HCT116 (cell line): ENCODE data around the gene TTC36. TPM values are rescaled to one million over a fixed set of nuclear protein-coding genes. Genes with fewer than 3 reads are reported as not detected.

Experiments used
- ATAC-seq: fragments of 200-7000 bp; cut with Tn5 transposase; 2 replicates; pipeline ENCODE4 v1.9.1; 2020; ENCODE audit warnings: mild to moderate bottlenecking, moderate library complexity
- BruUV-seq: library from RNA; stranded (reverse); fragments of 400-500 nt; replicated peaks from 2 replicates; lab custom pipeline; 2021; lab: Mats Ljungman, UMichigan
- CTCF ChIA-PET: fragments of 300-600 bp; sonication (Branson Sonifier 250); formaldehyde crosslinking; loops from one replicate; lab custom pipeline; 2021; ENCODE audit warnings: antibody characterized with exemption; lab: Charles Lee
- POLR2A ChIA-PET: fragments of 300-600, 350-600 bp; sonication (Branson Sonifier 250); formaldehyde crosslinking; loops from one replicate; lab custom pipeline; 2021; ENCODE audit warnings: antibody characterized with exemption; lab: Charles Lee
- RAD21 ChIA-PET, 2 experiments: fragments of 300-600 bp; sonication (Branson Sonifier 250); formaldehyde crosslinking; loops; one replicate each; lab custom pipeline; 2023; ENCODE audit warnings: low total read pairs in 2 of 2; ENCODE audit not compliant: uncharacterized antibody in 2 of 2, unreplicated experiment in 2 of 2, low non-redundant PET in 1 of 2; lab: Charles Lee
- DNase-seq: peaks from one replicate; pipeline ENCODE4 v3.0.0-alpha.2; 2010; ENCODE audit warnings: low read depth, low spot score
- H2AFZ ChIP-seq: fragments of 200-600 bp; shearing (Covaris generic), sonication (generic); 2 replicates; pipeline ENCODE4 v1.6.1; 2017; ENCODE audit warnings: low read depth, mixed run types, mixed read lengths, antibody characterized with exemption, low read length; ENCODE audit not compliant: poor library complexity, severe bottlenecking
- H3K27ac ChIP-seq: 2 replicates; pipeline ENCODE4 v1.5.1; 2012; ENCODE audit warnings: low read depth, low read length
- H3K27me3 ChIP-seq: fragments of 200-600 bp; sonication (generic); 2 replicates; pipeline ENCODE4 v1.6.1; 2016; ENCODE audit warnings: mixed run types, low read length, mixed read lengths; ENCODE audit not compliant: insufficient read depth
- H3K36me3 ChIP-seq, 2 experiments: fragments of 200-500 bp in 1 of 2; fragments of 200-600 bp in 1 of 2; sonication (Bioruptor generic) in 1 of 2; sonication (generic) in 1 of 2; 2 replicates each; pipeline versions ENCODE4 v1.5.1 to v1.6.1; 2014 to 2016; ENCODE audit warnings: low read length in 2 of 2, inconsistent platforms in 1 of 2, mixed read lengths in 1 of 2, mixed run types in 1 of 2; ENCODE audit not compliant: insufficient read depth in 2 of 2, control insufficient read depth in 1 of 2
- H3K4me1 ChIP-seq, 2 experiments: fragments of 200-600 bp in 1 of 2; sonication (generic) in 1 of 2; 2 replicates each; pipeline versions ENCODE4 v1.5.1 to v1.6.1; 2012 to 2017; ENCODE audit warnings: low read length in 2 of 2, inconsistent platforms in 1 of 2, mild to moderate bottlenecking in 1 of 2, mixed read lengths in 1 of 2, mixed run types in 1 of 2, moderate library complexity in 1 of 2; ENCODE audit not compliant: insufficient read depth in 2 of 2, control insufficient read depth in 1 of 2
- H3K4me2 ChIP-seq: fragments of 200-600 bp; sonication (generic); 2 replicates; pipeline ENCODE4 v1.6.1; 2017; ENCODE audit warnings: mixed run types, low read length, mixed read lengths
- H3K4me3 ChIP-seq, 2 experiments: fragments of 200-600 bp in 1 of 2; sonication (generic) in 1 of 2; replicated peaks in 1 of 2; 2 replicates each; pipeline ENCODE4 v1.5.1; 2011 to 2016; ENCODE audit warnings: low read length in 2 of 2, control low read depth in 1 of 2, low read depth in 1 of 2, mild to moderate bottlenecking in 1 of 2, mixed read lengths in 1 of 2, mixed run types in 1 of 2
- H3K79me2 ChIP-seq: fragments of 200-600 bp; sonication (generic); 2 replicates; pipeline ENCODE4 v1.6.1; 2017; ENCODE audit warnings: mild to moderate bottlenecking, mixed run types, low read length, moderate library complexity, mixed read lengths; ENCODE audit not compliant: insufficient read depth
- H3K9ac ChIP-seq: fragments of 200-600 bp; sonication (generic); 2 replicates; pipeline ENCODE4 v1.6.1; 2016; ENCODE audit warnings: low read length, mixed read lengths
- H3K9me2 ChIP-seq: fragments of 200-600 bp; sonication (generic), shearing (Covaris generic); 2 replicates; pipeline ENCODE4 v1.6.1; 2017; ENCODE audit warnings: mixed run types, mild to moderate bottlenecking, moderate library complexity; ENCODE audit not compliant: insufficient read depth
- H3K9me3 ChIP-seq, 2 experiments: fragments of 200-500 bp in 1 of 2; fragments of 200-600 bp in 1 of 2; sonication (Bioruptor generic) in 1 of 2; sonication (generic) in 1 of 2; 2 replicates each; pipeline ENCODE4 v1.6.1; 2014 to 2017; ENCODE audit warnings: low read length in 2 of 2, mixed read lengths in 2 of 2, inconsistent platforms in 1 of 2, low read depth in 1 of 2, mild to moderate bottlenecking in 1 of 2, mixed run types in 1 of 2, moderate library complexity in 1 of 2; ENCODE audit not compliant: control insufficient read depth in 1 of 2, insufficient read depth in 1 of 2
- H4K20me1 ChIP-seq: fragments of 200-600 bp; sonication (generic), shearing (Covaris generic); 2 replicates; pipeline ENCODE4 v1.6.1; 2017; ENCODE audit warnings: mixed run types, mild to moderate bottlenecking, moderate library complexity; ENCODE audit not compliant: insufficient read depth
- CBX3 ChIP-seq: IDR thresholded peaks from 2 replicates; pipeline ENCODE4 v1.6.1; 2012; ENCODE audit warnings: low read depth
- CEBPB ChIP-seq: IDR thresholded peaks from 2 replicates; pipeline ENCODE4 v1.6.1; 2012; ENCODE audit warnings: low read depth
- EGR1 ChIP-seq: IDR thresholded peaks from 2 replicates; pipeline ENCODE4 v1.6.1; 2012; ENCODE audit warnings: low read depth
- ELF1 ChIP-seq: IDR thresholded peaks from 2 replicates; pipeline ENCODE4 v1.6.1; 2012; ENCODE audit warnings: low read depth, borderline replicate concordance
- EZH2 ChIP-seq: fragments of 200-600 bp; sonication (generic); IDR thresholded peaks from 2 replicates; pipeline ENCODE4 v1.6.1; 2017; ENCODE audit warnings: antibody characterized with exemption, mixed run types
- EZH2phosphoT487 ChIP-seq: fragments of 200-600 bp; IDR thresholded peaks from 2 replicates; pipeline ENCODE4 v1.6.1; 2018; ENCODE audit warnings: antibody characterized with exemption, borderline replicate concordance
- FOSL1 ChIP-seq: IDR thresholded peaks from 2 replicates; pipeline ENCODE4 v1.6.1; 2012; ENCODE audit warnings: low read depth
- SIN3A ChIP-seq: IDR thresholded peaks from 2 replicates; pipeline ENCODE4 v1.6.1; 2012; ENCODE audit warnings: low read depth
- SP1 ChIP-seq: IDR thresholded peaks from 2 replicates; pipeline ENCODE4 v1.6.1; 2012; ENCODE audit warnings: low read depth
- YY1 ChIP-seq: IDR thresholded peaks from 2 replicates; pipeline ENCODE4 v1.6.1; 2011; ENCODE audit warnings: low read length, low read depth, moderate library complexity, mild to moderate bottlenecking; ENCODE audit not compliant: insufficient replicate concordance; ENCODE audit errors: extremely low read depth
- ZNF274 ChIP-seq: fragments of 200-500 bp; sonication (Bioruptor generic); IDR thresholded peaks from 2 replicates; pipeline ENCODE4 v1.6.1; 2014; ENCODE audit warnings: mild to moderate bottlenecking, low read depth, low read length, inconsistent platforms
- intact Hi-C: fragments of 100-400 bp; cut with micrococcal nuclease; formaldehyde crosslinking; loops from 2 replicates; pipeline ENCODE4 v1.10.0; 2022
- total RNA-seq: library from RNA; stranded (reverse); gene quantifications from one replicate; pipeline ENCODE4 v1.2.1, GENCODE V29; 2021; ENCODE audit not compliant: unreplicated experiment
- TF ChIP-seq, protein P1 (sequence below): IDR thresholded peaks from 2 replicates; pipeline ENCODE4 v1.6.1; 2012
- TF ChIP-seq, protein P2 (sequence below): IDR thresholded peaks from 2 replicates; pipeline ENCODE4 v1.6.1; 2011; ENCODE audit warnings: mild to moderate bottlenecking, low read length, moderate library complexity; ENCODE audit not compliant: insufficient replicate concordance; ENCODE audit errors: extremely low read depth

The TTC36 gene
- total RNA-seq, 1 experiment from 2014 or later: 0.47 TPM

DNA sequence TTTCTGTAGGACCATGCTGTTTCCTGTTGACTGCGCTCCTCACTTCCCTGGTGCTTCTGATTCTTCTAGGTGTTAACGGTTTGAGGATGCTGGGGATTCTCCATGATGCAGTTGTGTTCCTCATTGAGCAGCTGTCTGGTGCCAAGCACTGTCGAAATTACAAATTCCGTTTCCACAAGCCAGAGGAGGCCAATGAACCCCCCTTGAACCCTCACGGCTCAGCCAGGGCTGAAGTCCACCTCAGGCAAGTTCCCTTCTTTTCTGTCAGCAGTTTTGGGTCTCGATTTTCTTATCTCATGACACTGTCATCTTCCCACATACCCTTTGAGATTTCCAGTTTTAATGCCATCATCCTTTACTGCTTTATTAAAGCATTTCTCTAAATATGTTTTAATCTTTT lies 7.7 kb upstream of the TTC36 start:
- ChIA-PET RAD21 (no interaction called here), CTCF (no interaction called here), POLR2A (no interaction called here)
- H3K36me3 ChIP-seq: peaks cover 27 to 39% of the 10 kb centered on the region in 2 experiments; a peak in 3 of 4 replicates
- no TSS peak for BruUV-seq
- ATAC-seq (no peak), DNase-seq (no peak)
- no peak overlapping the region for H3K4me3 ChIP-seq
- H3K9ac ChIP-seq: no peak overlapping the region
- H3K4me2 ChIP-seq: no peak overlapping the region
- H2AFZ ChIP-seq: no peak overlapping the region
- no peaks in the 10 kb centered on the region for H4K20me1 ChIP-seq
- H3K27ac ChIP-seq: no peak overlapping the region
- no peaks in the 10 kb centered on the region for H3K9me2 ChIP-seq
- H3K4me1 ChIP-seq: no peaks in the 10 kb centered on the region
- TF ChIP-seq ELF1 (no peak), EZH2 (no peak), FOSL1 (no peak), EZH2phosphoT487 (no peak), CEBPB (no peak), EGR1 (no peak), YY1 (no peak), ZNF274 (no peak), SIN3A (no peak), CBX3 (no peak), SP1 (no peak)
- TF ChIP-seq, protein P1, sequence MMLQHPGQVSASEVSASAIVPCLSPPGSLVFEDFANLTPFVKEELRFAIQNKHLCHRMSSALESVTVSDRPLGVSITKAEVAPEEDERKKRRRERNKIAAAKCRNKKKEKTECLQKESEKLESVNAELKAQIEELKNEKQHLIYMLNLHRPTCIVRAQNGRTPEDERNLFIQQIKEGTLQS: no peak
- TF ChIP-seq, protein P2, sequence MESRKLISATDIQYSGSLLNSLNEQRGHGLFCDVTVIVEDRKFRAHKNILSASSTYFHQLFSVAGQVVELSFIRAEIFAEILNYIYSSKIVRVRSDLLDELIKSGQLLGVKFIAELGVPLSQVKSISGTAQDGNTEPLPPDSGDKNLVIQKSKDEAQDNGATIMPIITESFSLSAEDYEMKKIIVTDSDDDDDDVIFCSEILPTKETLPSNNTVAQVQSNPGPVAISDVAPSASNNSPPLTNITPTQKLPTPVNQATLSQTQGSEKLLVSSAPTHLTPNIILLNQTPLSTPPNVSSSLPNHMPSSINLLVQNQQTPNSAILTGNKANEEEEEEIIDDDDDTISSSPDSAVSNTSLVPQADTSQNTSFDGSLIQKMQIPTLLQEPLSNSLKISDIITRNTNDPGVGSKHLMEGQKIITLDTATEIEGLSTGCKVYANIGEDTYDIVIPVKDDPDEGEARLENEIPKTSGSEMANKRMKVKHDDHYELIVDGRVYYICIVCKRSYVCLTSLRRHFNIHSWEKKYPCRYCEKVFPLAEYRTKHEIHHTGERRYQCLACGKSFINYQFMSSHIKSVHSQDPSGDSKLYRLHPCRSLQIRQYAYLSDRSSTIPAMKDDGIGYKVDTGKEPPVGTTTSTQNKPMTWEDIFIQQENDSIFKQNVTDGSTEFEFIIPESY: no peak
- H3K79me2 ChIP-seq: no peaks in the 10 kb centered on the region
- H3K27me3 ChIP-seq: no peaks in the 10 kb centered on the region
- no peaks in the 10 kb centered on the region for H3K9me3 ChIP-seq
- intact Hi-C loops: no loop called here
